ENCODE data around the gene POR. TPM values are rescaled to one million over a fixed set of nuclear protein-coding genes. Genes with fewer than 3 reads are reported as not detected.
"Not testable (repeated sequence)": the region's sequence is repeated elsewhere in the genome, so short reads cannot be mapped to it uniquely, and the experiment has no call there.

POR gene
- total RNA-seq, 1 experiment from 2014 or later, result 99.3 TPM

GRCh38 chr7:75881436-75882095 is 33.4 kb upstream of the POR start:
- ChIA-PET POLR2A (ENCODE audit: low non-redundant PET) (no interaction called here), CTCF (no interaction called here)
- Histone ChIP-seq H3K27me3 (replicated peaks; ENCODE audit: insufficient read depth, low read depth, low read length, poor library complexity) (no peaks in the 10 kb centered on the region), H3K4me1 (ENCODE audit: insufficient read depth, low read length, poor library complexity, severe bottlenecking) (peaks cover 18% of the 10 kb centered on the region), H3K4me3 (ENCODE audit: low read depth, low read length, poor library complexity, severe bottlenecking) (no peak overlapping the region), H3K36me3 (ENCODE audit: insufficient read depth, low read length, poor library complexity, severe bottlenecking) (peaks cover 39% of the 10 kb centered on the region), H3K27ac (ENCODE audit: low read depth, low read length, poor library complexity, severe bottlenecking) (no peak overlapping the region), H3K9me3 (ENCODE audit: low read depth, low read length, poor library complexity, severe bottlenecking) (no peaks in the 10 kb centered on the region)
- intact Hi-C loops (cut with micrococcal nuclease; ENCODE audit: unreplicated experiment), result no loop called here
- no TSS peak for BruUV-seq (replicated peaks)
- TF ChIP-seq, protein P1, sequence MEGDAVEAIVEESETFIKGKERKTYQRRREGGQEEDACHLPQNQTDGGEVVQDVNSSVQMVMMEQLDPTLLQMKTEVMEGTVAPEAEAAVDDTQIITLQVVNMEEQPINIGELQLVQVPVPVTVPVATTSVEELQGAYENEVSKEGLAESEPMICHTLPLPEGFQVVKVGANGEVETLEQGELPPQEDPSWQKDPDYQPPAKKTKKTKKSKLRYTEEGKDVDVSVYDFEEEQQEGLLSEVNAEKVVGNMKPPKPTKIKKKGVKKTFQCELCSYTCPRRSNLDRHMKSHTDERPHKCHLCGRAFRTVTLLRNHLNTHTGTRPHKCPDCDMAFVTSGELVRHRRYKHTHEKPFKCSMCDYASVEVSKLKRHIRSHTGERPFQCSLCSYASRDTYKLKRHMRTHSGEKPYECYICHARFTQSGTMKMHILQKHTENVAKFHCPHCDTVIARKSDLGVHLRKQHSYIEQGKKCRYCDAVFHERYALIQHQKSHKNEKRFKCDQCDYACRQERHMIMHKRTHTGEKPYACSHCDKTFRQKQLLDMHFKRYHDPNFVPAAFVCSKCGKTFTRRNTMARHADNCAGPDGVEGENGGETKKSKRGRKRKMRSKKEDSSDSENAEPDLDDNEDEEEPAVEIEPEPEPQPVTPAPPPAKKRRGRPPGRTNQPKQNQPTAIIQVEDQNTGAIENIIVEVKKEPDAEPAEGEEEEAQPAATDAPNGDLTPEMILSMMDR (conservative IDR thresholded peaks at IDR 0.05; ENCODE audit: low read depth, low read length), result peak; percentile 45
- no peak for TF ChIP-seq EZH2 (IDR thresholded peaks at IDR 0.05; ENCODE audit: borderline replicate concordance, low read depth, low read length, poor library complexity, severe bottlenecking)
- DNase-seq (ENCODE audit: low spot score), result peak; percentile 63

- Histone ChIP-seq H3K4me1 (ENCODE audit: insufficient read depth, low read length, poor library complexity, severe bottlenecking) (peaks cover 15% of the 10 kb centered on the region), H3K36me3 (ENCODE audit: insufficient read depth, low read length, poor library complexity, severe bottlenecking) (peaks cover 47% of the 10 kb centered on the region)
- CTCF ChIA-PET, result interaction anchor here (0.7 kb wide), 1 partner anchor 189 kb away, joined by 3 read pairs; no protein-coding TSS in a partner anchor
- H3K27ac ChIP-seq (ENCODE audit: low read depth, low read length, poor library complexity, severe bottlenecking); H3K4me3 ChIP-seq (ENCODE audit: low read depth, low read length, poor library complexity, severe bottlenecking); H3K9me3 ChIP-seq (ENCODE audit: low read depth, low read length, poor library complexity, severe bottlenecking); intact Hi-C loops (cut with micrococcal nuclease; ENCODE audit: unreplicated experiment); H3K27me3 ChIP-seq (replicated peaks; ENCODE audit: insufficient read depth, low read depth, low read length, poor library complexity); BruUV-seq (replicated peaks); POLR2A ChIA-PET (ENCODE audit: low non-redundant PET); DNase-seq (ENCODE audit: low spot score): not testable (repeated sequence)
Measured at GRCh38 chr7:75883265-75883824, 31.6 kb upstream of the POR start.

GRCh38 chr7:75884476-75884875 is 30.5 kb upstream of the POR start:
- no peaks in the 10 kb centered on the region for H3K27me3 ChIP-seq (replicated peaks; ENCODE audit: insufficient read depth, low read depth, low read length, poor library complexity)
- ChIA-PET POLR2A (ENCODE audit: low non-redundant PET) (no interaction called here), CTCF (no interaction called here)
- H3K36me3 ChIP-seq (ENCODE audit: insufficient read depth, low read length, poor library complexity, severe bottlenecking), result peaks cover 47% of the 10 kb centered on the region
- intact Hi-C loops (cut with micrococcal nuclease; ENCODE audit: unreplicated experiment), result no loop called here
- H3K4me3 ChIP-seq (ENCODE audit: low read depth, low read length, poor library complexity, severe bottlenecking), result no peak overlapping the region
- H3K9me3 ChIP-seq (ENCODE audit: low read depth, low read length, poor library complexity, severe bottlenecking), result no peaks in the 10 kb centered on the region
- no peak overlapping the region for H3K27ac ChIP-seq (ENCODE audit: low read depth, low read length, poor library complexity, severe bottlenecking)
- BruUV-seq (replicated peaks), result no TSS peak
- DNase-seq (ENCODE audit: low spot score), result no peak
- no peak for TF ChIP-seq EZH2 (IDR thresholded peaks at IDR 0.05; ENCODE audit: borderline replicate concordance, low read depth, low read length, poor library complexity, severe bottlenecking)
- TF ChIP-seq, protein P1 (conservative IDR thresholded peaks at IDR 0.05; ENCODE audit: low read depth, low read length), result no peak
- peaks cover 13% of the 10 kb centered on the region for H3K4me1 ChIP-seq (ENCODE audit: insufficient read depth, low read length, poor library complexity, severe bottlenecking)

GRCh38 chr7:75885036-75885435 is 29.9 kb upstream of the POR start:
- POLR2A ChIA-PET (ENCODE audit: low non-redundant PET), result no interaction called here
- Histone ChIP-seq H3K9me3 (ENCODE audit: low read depth, low read length, poor library complexity, severe bottlenecking) (no peaks in the 10 kb centered on the region), H3K27ac (ENCODE audit: low read depth, low read length, poor library complexity, severe bottlenecking) (no peak overlapping the region), H3K36me3 (ENCODE audit: insufficient read depth, low read length, poor library complexity, severe bottlenecking) (peaks cover 47% of the 10 kb centered on the region), H3K4me1 (ENCODE audit: insufficient read depth, low read length, poor library complexity, severe bottlenecking) (peaks cover 10% of the 10 kb centered on the region), H3K27me3 (replicated peaks; ENCODE audit: insufficient read depth, low read depth, low read length, poor library complexity) (no peaks in the 10 kb centered on the region), H3K4me3 (ENCODE audit: low read depth, low read length, poor library complexity, severe bottlenecking) (no peak overlapping the region)
- intact Hi-C loops (cut with micrococcal nuclease; ENCODE audit: unreplicated experiment), result loop anchor here (5.0 kb wide), 1 partner anchor 47 kb away; no protein-coding TSS in a partner anchor
- TF ChIP-seq EZH2 (IDR thresholded peaks at IDR 0.05; ENCODE audit: borderline replicate concordance, low read depth, low read length, poor library complexity, severe bottlenecking), result no peak
- TF ChIP-seq, protein P1 (conservative IDR thresholded peaks at IDR 0.05; ENCODE audit: low read depth, low read length), result no peak
- no TSS peak for BruUV-seq (replicated peaks)
- DNase-seq (ENCODE audit: low spot score), result no peak
- CTCF ChIA-PET, result no interaction called here

Measured in A673 (cell line).